ENCODE data around the gene TREML2.

DNA sequence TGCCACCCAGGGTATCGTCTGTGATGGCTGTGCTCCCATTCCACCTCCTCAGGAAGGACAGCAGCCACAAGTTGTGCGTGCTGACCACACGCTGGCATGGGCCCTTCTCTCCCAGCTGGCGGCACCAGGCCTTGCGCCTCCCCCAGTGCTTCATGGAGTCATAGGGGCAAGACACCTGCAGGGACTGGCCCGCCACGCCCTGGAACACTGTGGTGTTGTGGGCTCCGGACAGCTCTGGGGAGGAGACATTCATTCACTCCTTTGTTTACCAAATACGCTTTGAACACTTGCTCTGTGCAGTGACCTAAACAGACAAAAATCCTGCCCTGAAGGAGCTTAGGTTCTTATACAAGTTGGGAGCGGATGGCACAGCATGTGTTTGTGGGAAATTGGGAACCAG, 39.6 kb downstream of the TREML2 start:
- TF ChIP-seq YY1 (IDR thresholded peaks at IDR 0.05; ENCODE audit: low read depth) (no peak), CEBPB (IDR thresholded peaks at IDR 0.05) (no peak), EP300 (IDR thresholded peaks at IDR 0.05; ENCODE audit: borderline replicate concordance) (0 out of 2 replicates have a peak, but pooled peaks have one; percentile 15), TAF1 (IDR thresholded peaks at IDR 0.05; ENCODE audit: low read depth) (no peak), EGR1 (IDR thresholded peaks at IDR 0.05) (no peak)
- TF ChIP-seq, protein P1, sequence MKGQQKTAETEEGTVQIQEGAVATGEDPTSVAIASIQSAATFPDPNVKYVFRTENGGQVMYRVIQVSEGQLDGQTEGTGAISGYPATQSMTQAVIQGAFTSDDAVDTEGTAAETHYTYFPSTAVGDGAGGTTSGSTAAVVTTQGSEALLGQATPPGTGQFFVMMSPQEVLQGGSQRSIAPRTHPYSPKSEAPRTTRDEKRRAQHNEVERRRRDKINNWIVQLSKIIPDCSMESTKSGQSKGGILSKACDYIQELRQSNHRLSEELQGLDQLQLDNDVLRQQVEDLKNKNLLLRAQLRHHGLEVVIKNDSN (IDR thresholded peaks at IDR 0.05), result no peak
- TF ChIP-seq, protein P2, sequence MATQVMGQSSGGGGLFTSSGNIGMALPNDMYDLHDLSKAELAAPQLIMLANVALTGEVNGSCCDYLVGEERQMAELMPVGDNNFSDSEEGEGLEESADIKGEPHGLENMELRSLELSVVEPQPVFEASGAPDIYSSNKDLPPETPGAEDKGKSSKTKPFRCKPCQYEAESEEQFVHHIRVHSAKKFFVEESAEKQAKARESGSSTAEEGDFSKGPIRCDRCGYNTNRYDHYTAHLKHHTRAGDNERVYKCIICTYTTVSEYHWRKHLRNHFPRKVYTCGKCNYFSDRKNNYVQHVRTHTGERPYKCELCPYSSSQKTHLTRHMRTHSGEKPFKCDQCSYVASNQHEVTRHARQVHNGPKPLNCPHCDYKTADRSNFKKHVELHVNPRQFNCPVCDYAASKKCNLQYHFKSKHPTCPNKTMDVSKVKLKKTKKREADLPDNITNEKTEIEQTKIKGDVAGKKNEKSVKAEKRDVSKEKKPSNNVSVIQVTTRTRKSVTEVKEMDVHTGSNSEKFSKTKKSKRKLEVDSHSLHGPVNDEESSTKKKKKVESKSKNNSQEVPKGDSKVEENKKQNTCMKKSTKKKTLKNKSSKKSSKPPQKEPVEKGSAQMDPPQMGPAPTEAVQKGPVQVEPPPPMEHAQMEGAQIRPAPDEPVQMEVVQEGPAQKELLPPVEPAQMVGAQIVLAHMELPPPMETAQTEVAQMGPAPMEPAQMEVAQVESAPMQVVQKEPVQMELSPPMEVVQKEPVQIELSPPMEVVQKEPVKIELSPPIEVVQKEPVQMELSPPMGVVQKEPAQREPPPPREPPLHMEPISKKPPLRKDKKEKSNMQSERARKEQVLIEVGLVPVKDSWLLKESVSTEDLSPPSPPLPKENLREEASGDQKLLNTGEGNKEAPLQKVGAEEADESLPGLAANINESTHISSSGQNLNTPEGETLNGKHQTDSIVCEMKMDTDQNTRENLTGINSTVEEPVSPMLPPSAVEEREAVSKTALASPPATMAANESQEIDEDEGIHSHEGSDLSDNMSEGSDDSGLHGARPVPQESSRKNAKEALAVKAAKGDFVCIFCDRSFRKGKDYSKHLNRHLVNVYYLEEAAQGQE (IDR thresholded peaks at IDR 0.05; ENCODE audit: low read depth), result no peak

All from Ishikawa (cell line).